Neuronal stem cell (in vitro differentiated cells): Measurements from ENCODE around the gene VWC2.

ENCODE experiments used
- DNase-seq: peaks from one replicate; pipeline ENCODE4 v3.0.0-alpha.2; 2013; ENCODE audit warnings: low spot score
- H2AFZ ChIP-seq: one replicate; pipeline ENCODE4 v1.6.1; 2013; ENCODE audit warnings: mild to moderate bottlenecking, low read length, inconsistent platforms
- H2AK5ac ChIP-seq: 2 replicates; pipeline ENCODE4 v1.6.1; 2013; ENCODE audit warnings: low read depth, mild to moderate bottlenecking, inconsistent platforms, low read length, moderate library complexity, mixed read lengths
- H2BK120ac ChIP-seq: 2 replicates; pipeline ENCODE4 v1.6.1; 2013; ENCODE audit warnings: low read depth, mild to moderate bottlenecking, inconsistent platforms, low read length, moderate library complexity, mixed read lengths
- H2BK12ac ChIP-seq: one replicate; pipeline ENCODE4 v1.6.1; 2013; ENCODE audit warnings: low read length, inconsistent platforms
- H2BK15ac ChIP-seq: 2 replicates; pipeline ENCODE4 v1.6.1; 2013; ENCODE audit warnings: mild to moderate bottlenecking, low read length, inconsistent platforms, mixed read lengths
- H2BK5ac ChIP-seq: one replicate; pipeline ENCODE4 v1.6.1; 2013; ENCODE audit warnings: inconsistent platforms, mild to moderate bottlenecking, low read length, moderate library complexity
- H3K14ac ChIP-seq: one replicate; pipeline ENCODE4 v1.6.1; 2013; ENCODE audit warnings: low read length, inconsistent platforms
- H3K18ac ChIP-seq: 2 replicates; pipeline ENCODE4 v1.6.1; 2013; ENCODE audit warnings: low read length, inconsistent platforms
- H3K23ac ChIP-seq: 2 replicates; pipeline ENCODE4 v1.6.1; 2013; ENCODE audit warnings: low read depth, mild to moderate bottlenecking, mixed read lengths, low read length, inconsistent platforms; ENCODE audit not compliant: poor library complexity
- H3K27ac ChIP-seq: replicated peaks from 3 replicates; pipeline ENCODE4 v1.5.1; 2013; ENCODE audit warnings: low read length, inconsistent platforms
- H3K27me3 ChIP-seq, 3 experiments: 2 replicates each; pipeline ENCODE4 v1.6.1; 2013; ENCODE audit warnings: low read length in 3 of 3, mild to moderate bottlenecking in 2 of 3, inconsistent platforms in 1 of 3, low read depth in 1 of 3, mixed read lengths in 1 of 3, moderate library complexity in 1 of 3; ENCODE audit not compliant: control insufficient read depth in 3 of 3, insufficient read depth in 3 of 3
- H3K36me3 ChIP-seq, 2 donors: replicated peaks in 1 of 2; 2 replicates each; pipeline ENCODE4 v1.6.1; 2013; ENCODE audit warnings: low read length in 2 of 2; ENCODE audit not compliant: control insufficient read depth in 2 of 2, insufficient read depth in 2 of 2
- H3K4ac ChIP-seq: 2 replicates; pipeline ENCODE4 v1.6.1; 2013; ENCODE audit warnings: inconsistent platforms, mild to moderate bottlenecking, low read length, moderate library complexity
- H3K4me1 ChIP-seq, 2 donors: 1 replicate in 1 of 2; 2 replicates in 1 of 2; pipeline ENCODE4 v1.6.1; 2013; ENCODE audit warnings: low read length in 2 of 2, low read depth in 1 of 2; ENCODE audit not compliant: control insufficient read depth in 2 of 2, insufficient read depth in 1 of 2
- H3K4me2 ChIP-seq: one replicate; pipeline ENCODE4 v1.6.1; 2013; ENCODE audit warnings: mild to moderate bottlenecking, low read length, inconsistent platforms; ENCODE audit not compliant: insufficient read depth, poor library complexity, severe bottlenecking
- H3K4me3 ChIP-seq, 2 donors: 2 replicates each; pipeline ENCODE4 v1.5.1; 2013; ENCODE audit warnings: low read length in 2 of 2, mild to moderate bottlenecking in 2 of 2, inconsistent platforms in 1 of 2, moderate library complexity in 1 of 2
- H3K79me1 ChIP-seq: one replicate; pipeline ENCODE4 v1.6.1; 2013; ENCODE audit warnings: low read depth, mild to moderate bottlenecking, inconsistent platforms, low read length, moderate library complexity
- H3K9ac ChIP-seq: one replicate; pipeline ENCODE4 v1.6.1; 2013; ENCODE audit warnings: mild to moderate bottlenecking, low read depth, low read length, inconsistent platforms; ENCODE audit not compliant: poor library complexity
- H3K9me3 ChIP-seq, 2 donors: replicated peaks in 1 of 2; 2 replicates each; pipeline versions ENCODE3 to v1.6.1; 2013; ENCODE audit warnings: low read length in 2 of 2, mild to moderate bottlenecking in 2 of 2, inconsistent platforms in 1 of 2, low read depth in 1 of 2, mixed read lengths in 1 of 2, moderate library complexity in 1 of 2; ENCODE audit not compliant: control insufficient read depth in 2 of 2, insufficient read depth in 1 of 2
- H4K8ac ChIP-seq: one replicate; pipeline ENCODE4 v1.6.1; 2013; ENCODE audit warnings: low read depth, mild to moderate bottlenecking, inconsistent platforms, low read length, moderate library complexity
- H4K91ac ChIP-seq: one replicate; pipeline ENCODE4 v1.6.1; 2013; ENCODE audit warnings: low read length, low read depth, mild to moderate bottlenecking, inconsistent platforms; ENCODE audit not compliant: poor library complexity
- WGBS, 2 donors: extraction: QIAGEN DNeasy Blood & Tissue Kit; methylation state at CpG; one replicate each; pipeline ENCODE4 v1.1.7; 2013; ENCODE audit warnings: missing lambda C conversion rate in 2 of 2, mixed read lengths in 1 of 2; ENCODE audit not compliant: insufficient read length in 2 of 2, insufficient replicate concordance in 1 of 2; ENCODE audit errors: extremely low coverage in 2 of 2; 5-methylcytosine and 5-hydroxymethylcytosine counted together

VWC2 gene

GRCh38 chr7:49855281-49855980, 82.0 kb downstream of the VWC2 start:
- Histone ChIP-seq H3K23ac (no peak overlapping the region), H3K9me3 (no peaks in the 10 kb centered on the region), H2BK12ac (no peak overlapping the region), H2BK120ac (no peak overlapping the region), H2BK15ac (no peak overlapping the region), H3K79me1 (no peaks in the 10 kb centered on the region), H3K9ac (no peak overlapping the region), H4K8ac (no peak overlapping the region), H2AK5ac (no peak overlapping the region), H3K4me3 (no peak overlapping the region), H3K18ac (no peak overlapping the region), H2BK5ac (no peak overlapping the region), H3K36me3 (no peaks in the 10 kb centered on the region), H3K14ac (no peak overlapping the region), H3K27ac (no peak overlapping the region), H2AFZ (no peak overlapping the region), H3K27me3 (no peaks in the 10 kb centered on the region), H3K4me2 (no peak overlapping the region), H3K4me1 (no peaks in the 10 kb centered on the region), H3K4ac (no peak overlapping the region), H4K91ac (no peak overlapping the region)
- whole genome bisulfite sequencing, 2 donors: no CpG with 5 or more reads among the region's 7 CpGs
- DNase-seq: no peak

GRCh38 chr7:49860293-49860692, 86.9 kb downstream of the VWC2 start:
- Histone ChIP-seq H3K14ac (no peak overlapping the region), H3K23ac (no peak overlapping the region), H2BK5ac (no peak overlapping the region), H3K27me3 (no peaks in the 10 kb centered on the region), H3K4me3 (no peak overlapping the region), H2BK12ac (no peak overlapping the region), H2BK120ac (no peak overlapping the region), H2AFZ (no peak overlapping the region), H3K18ac (no peak overlapping the region), H3K4ac (no peak overlapping the region), H2BK15ac (no peak overlapping the region), H3K79me1 (no peaks in the 10 kb centered on the region), H3K9ac (no peak overlapping the region), H3K4me1 (no peaks in the 10 kb centered on the region), H4K8ac (no peak overlapping the region), H3K27ac (no peak overlapping the region), H2AK5ac (no peak overlapping the region), H3K4me2 (no peak overlapping the region), H4K91ac (no peak overlapping the region), H3K9me3 (no peaks in the 10 kb centered on the region), H3K36me3 (no peaks in the 10 kb centered on the region)
- DNase-seq: no peak
- WGBS, 2 donors: no CpG with 5 or more reads among the region's 1 CpG

GRCh38 chr7:49866076-49866735, 92.8 kb downstream of the VWC2 start:
- Histone ChIP-seq H2BK15ac (no peak overlapping the region), H3K27ac (no peak overlapping the region), H2BK120ac (no peak overlapping the region), H3K4me3 (no peak overlapping the region), H3K27me3 (no peaks in the 10 kb centered on the region), H3K14ac (no peak overlapping the region), H4K91ac (no peak overlapping the region), H3K4me2 (no peak overlapping the region), H3K4me1 (peaks cover 0 to 2% of the 10 kb centered on the region in 2 donors), H3K79me1 (no peaks in the 10 kb centered on the region), H4K8ac (no peak overlapping the region), H3K4ac (no peak overlapping the region), H3K9ac (no peak overlapping the region), H2AFZ (no peak overlapping the region), H2AK5ac (no peak overlapping the region), H3K18ac (no peak overlapping the region), H3K23ac (no peak overlapping the region), H3K36me3 (no peaks in the 10 kb centered on the region), H2BK5ac (no peak overlapping the region), H2BK12ac (no peak overlapping the region), H3K9me3 (no peaks in the 10 kb centered on the region)
- no CpG with 5 or more reads among the region's 10 CpGs for WGBS, 2 donors
- no peak for DNase-seq

- Histone ChIP-seq H3K4me1 (peaks cover 0 to 2% of the 10 kb centered on the region in 2 donors), H4K91ac (no peak overlapping the region), H3K9ac (no peak overlapping the region), H3K4me2 (no peak overlapping the region), H2AK5ac (no peak overlapping the region), H3K79me1 (no peaks in the 10 kb centered on the region), H3K9me3 (no peaks in the 10 kb centered on the region), H3K27me3 (no peaks in the 10 kb centered on the region), H2AFZ (no peak overlapping the region), H2BK5ac (no peak overlapping the region), H3K14ac (no peak overlapping the region), H4K8ac (no peak overlapping the region), H3K4me3 (no peak overlapping the region), H3K36me3 (no peaks in the 10 kb centered on the region), H2BK15ac (no peak overlapping the region), H3K23ac (no peak overlapping the region), H3K18ac (no peak overlapping the region), H2BK120ac (no peak overlapping the region), H3K4ac (no peak overlapping the region), H3K27ac (no peak overlapping the region), H2BK12ac (no peak overlapping the region)
- WGBS, 2 donors: no CpG with 5 or more reads among the region's 5 CpGs
- no peak for DNase-seq
These were observed 93.5 kb downstream of the VWC2 start for GRCh38 chr7:49866910-49867309.
